IMR-90 (cell line): ENCODE data around the gene ZCCHC14. TPM values are rescaled to one million over a fixed set of nuclear protein-coding genes. Genes with fewer than 3 reads are reported as not detected.

ENCODE experiments used
- ATAC-seq: fragments of 200-7000 bp; cut with Tn5 transposase; 2 replicates; pipeline ENCODE4 v1.9.1; 2020; ENCODE audit warnings: low read depth, mild to moderate bottlenecking, moderate library complexity
- BruUV-seq: library from RNA; stranded (reverse); fragments of 400-500 nt; replicated peaks from 2 replicates; lab custom pipeline; 2021; lab: Mats Ljungman, UMichigan
- CTCF ChIA-PET: fragments of 300-600 bp; formaldehyde crosslinking; extraction: SDS; loops from one replicate; lab custom pipeline; 2021; ENCODE audit warnings: antibody characterized with exemption; lab: Yijun Ruan, JAX
- POLR2A ChIA-PET: fragments of 300-600 bp; sonication (Branson Sonifier 250); formaldehyde crosslinking; loops from one replicate; lab custom pipeline; 2022; ENCODE audit warnings: antibody characterized with exemption; ENCODE audit not compliant: unreplicated experiment; lab: Charles Lee
- DNase-seq: peaks from one replicate; pipeline ENCODE4 v3.0.0; 2013
- H2AFZ ChIP-seq: replicated peaks from 2 replicates; pipeline ENCODE3; 2013; ENCODE audit warnings: low read length, mild to moderate bottlenecking; ENCODE audit not compliant: poor library complexity
- H2AK5ac ChIP-seq: 2 replicates; pipeline ENCODE4 v1.6.1; 2013; ENCODE audit warnings: low read depth, low read length, inconsistent platforms
- H2AK9ac ChIP-seq: replicated peaks from 2 replicates; pipeline ENCODE3; 2013; ENCODE audit warnings: mild to moderate bottlenecking, low read depth, low read length, moderate library complexity; ENCODE audit not compliant: poor library complexity
- H2BK120ac ChIP-seq: 2 replicates; pipeline ENCODE4 v1.6.1; 2013; ENCODE audit warnings: low read depth, low read length, inconsistent platforms
- H2BK15ac ChIP-seq: 3 replicates; pipeline ENCODE4 v1.6.1; 2013; ENCODE audit warnings: low read depth, low read length, inconsistent platforms
- H2BK20ac ChIP-seq: 2 replicates; pipeline ENCODE4 v1.6.1; 2013; ENCODE audit warnings: low read depth, mild to moderate bottlenecking, inconsistent platforms, low read length, moderate library complexity
- H2BK5ac ChIP-seq: 2 replicates; pipeline ENCODE4 v1.6.1; 2013; ENCODE audit warnings: mild to moderate bottlenecking, low read depth, low read length, inconsistent platforms; ENCODE audit not compliant: poor library complexity, severe bottlenecking
- H3K14ac ChIP-seq: replicated peaks from 2 replicates; pipeline ENCODE4 v1.6.1; 2013; ENCODE audit warnings: low read depth, low read length, inconsistent platforms
- H3K18ac ChIP-seq: 2 replicates; pipeline ENCODE4 v1.6.1; 2013; ENCODE audit warnings: low read depth, low read length, control low read depth
- H3K23ac ChIP-seq: 2 replicates; pipeline ENCODE4 v1.6.1; 2013; ENCODE audit warnings: low read depth, low read length, inconsistent platforms
- H3K27ac ChIP-seq: 2 replicates; pipeline ENCODE4 v1.5.1; 2013; ENCODE audit warnings: mild to moderate bottlenecking, control low read depth, low read length; ENCODE audit not compliant: insufficient read depth
- H3K27me3 ChIP-seq: 2 replicates; pipeline ENCODE4 v1.6.1; 2013; ENCODE audit warnings: low read length; ENCODE audit not compliant: control insufficient read depth, insufficient read depth
- H3K36me3 ChIP-seq: 2 replicates; pipeline ENCODE4 v1.6.1; 2013; ENCODE audit warnings: low read length, mixed read lengths; ENCODE audit not compliant: control insufficient read depth, insufficient read depth
- H3K4ac ChIP-seq: 2 replicates; pipeline ENCODE4 v1.6.1; 2013; ENCODE audit warnings: low read depth, low read length, inconsistent platforms
- H3K4me1 ChIP-seq: 2 replicates; pipeline ENCODE4 v1.6.1; 2013; ENCODE audit warnings: low read length, mixed read lengths; ENCODE audit not compliant: control insufficient read depth, insufficient read depth
- H3K4me2 ChIP-seq: 2 replicates; pipeline ENCODE4 v1.6.1; 2013; ENCODE audit warnings: low read depth, mild to moderate bottlenecking, control low read depth, low read length, moderate library complexity
- H3K4me3 ChIP-seq: 2 replicates; pipeline ENCODE4 v1.5.1; 2013; ENCODE audit warnings: low read depth, mild to moderate bottlenecking, control low read depth, low read length, moderate library complexity; ENCODE audit not compliant: insufficient read depth
- H3K56ac ChIP-seq: 2 replicates; pipeline ENCODE4 v1.6.1; 2013; ENCODE audit warnings: low read length, inconsistent platforms; ENCODE audit not compliant: insufficient read depth; ENCODE audit errors: extremely low read depth
- H3K79me1 ChIP-seq, 2 experiments: 2 replicates each; pipeline ENCODE4 v1.6.1; 2013; ENCODE audit warnings: low read length in 2 of 2, inconsistent platforms in 1 of 2, low read depth in 1 of 2
- H3K9ac ChIP-seq: 2 replicates; pipeline ENCODE4 v1.6.1; 2013; ENCODE audit warnings: low read depth, low read length, control low read depth
- H3K9me1 ChIP-seq: 2 replicates; pipeline ENCODE4 v1.6.1; 2013; ENCODE audit warnings: low read length, inconsistent platforms; ENCODE audit not compliant: insufficient read depth
- H3K9me3 ChIP-seq: 2 replicates; pipeline ENCODE4 v1.6.1; 2013; ENCODE audit warnings: low read length; ENCODE audit not compliant: control insufficient read depth, insufficient read depth
- H4K20me1 ChIP-seq: 2 replicates; pipeline ENCODE4 v1.6.1; 2013; ENCODE audit warnings: low read length, inconsistent platforms; ENCODE audit not compliant: insufficient read depth
- H4K5ac ChIP-seq: 2 replicates; pipeline ENCODE4 v1.6.1; 2013; ENCODE audit warnings: mild to moderate bottlenecking, low read depth, low read length, control low read depth
- H4K8ac ChIP-seq, 2 experiments: 2 replicates each; pipeline ENCODE4 v1.6.1; 2013; ENCODE audit warnings: low read depth in 2 of 2, low read length in 2 of 2, control low read depth in 1 of 2, inconsistent platforms in 1 of 2
- H4K91ac ChIP-seq: 2 replicates; pipeline ENCODE4 v1.6.1; 2013; ENCODE audit warnings: low read depth, low read length, inconsistent platforms; ENCODE audit not compliant: insufficient read depth
- BHLHE40 ChIP-seq: fragments of 150-350 bp; IDR thresholded peaks from 2 replicates; pipeline ENCODE4 v1.6.1; 2016; ENCODE audit warnings: mild to moderate bottlenecking, low read depth, low read length
- FOS ChIP-seq: fragments of 150-350 bp; IDR thresholded peaks from 2 replicates; pipeline ENCODE4 v1.6.1; 2016; ENCODE audit warnings: low read depth, low read length
- MAFK ChIP-seq: IDR thresholded peaks from 2 replicates; pipeline ENCODE4 v1.6.1; 2012; ENCODE audit warnings: low read depth, low read length, improper control_type of control experiment
- RAD21 ChIP-seq: IDR thresholded peaks from 2 replicates; pipeline ENCODE4 v1.6.1; 2012; ENCODE audit warnings: low read length, improper control_type of control experiment
- RCOR1 ChIP-seq: IDR thresholded peaks from 2 replicates; pipeline ENCODE4 v1.6.1; 2012; ENCODE audit warnings: mild to moderate bottlenecking, low read length, improper control_type of control experiment; ENCODE audit not compliant: insufficient replicate concordance
- RFX5 ChIP-seq: IDR thresholded peaks from 2 replicates; pipeline ENCODE4 v1.8.0; 2012; ENCODE audit warnings: low read depth, mild to moderate bottlenecking, low read length, moderate library complexity
- SMC3 ChIP-seq: fragments of 150-350 bp; IDR thresholded peaks from 2 replicates; pipeline ENCODE4 v1.6.1; 2016; ENCODE audit warnings: low read depth, mild to moderate bottlenecking, antibody characterized with exemption, low read length, moderate library complexity
- WGBS, 2 experiments: methylation state at CpG; one replicate each; pipeline versions ENCODE4 v1.1.5 to v1.1.7; 2013; ENCODE audit warnings: missing lambda C conversion rate in 2 of 2; ENCODE audit not compliant: insufficient read length in 1 of 2; ENCODE audit errors: extremely low coverage in 2 of 2; 5-methylcytosine and 5-hydroxymethylcytosine counted together
- dilution Hi-C: fragments of 300-500 bp; cut with HindIII; formaldehyde crosslinking; loops from one replicate; pipeline ENCODE4 v1.14.3; 2018; ENCODE audit warnings: low sequenced_read_pairs; ENCODE audit not compliant: unreplicated experiment
- in situ Hi-C: fragments of 300-500 bp; cut with MboI; formaldehyde crosslinking; loops from 3 replicates; pipeline ENCODE4 v1.14.3; 2019; ENCODE audit warnings: low sequenced_read_pairs, inconsistent platforms, mixed read lengths
- intact Hi-C: fragments of 100-400 bp; cut with micrococcal nuclease; formaldehyde crosslinking; loops from 2 replicates; pipeline ENCODE4 v1.10.0; 2022
- polyA plus RNA-seq, 3 experiments: library from polyadenylated mRNA; depleted of rRNA; stranded (reverse); fragments of >200 nt; gene quantifications; 2 replicates each; pipeline ENCODE4 v1.2.3, GENCODE V29; 2012; ENCODE audit warnings: low replicate concordance in 1 of 3
- total RNA-seq: library from RNA; depleted of rRNA; stranded (reverse); fragments of >200 nt; gene quantifications from 2 replicates; pipeline ENCODE4 v1.2.3, GENCODE V29; 2012
- TF ChIP-seq, protein P1 (sequence below): fragments of 150-350 bp; IDR thresholded peaks from 2 replicates; pipeline ENCODE4 v1.6.1; 2016; ENCODE audit warnings: low read depth, mild to moderate bottlenecking, low read length, moderate library complexity, borderline replicate concordance
- TF ChIP-seq, protein P2 (sequence below): conservative IDR thresholded peaks from 2 replicates; pipeline ENCODE4 v1.5.1; 2012; ENCODE audit warnings: mild to moderate bottlenecking, low read depth, low read length, improper control_type of control experiment
- TF ChIP-seq, protein P3 (sequence below): fragments of 150-350 bp; IDR thresholded peaks from 2 replicates; pipeline ENCODE4 v1.6.1; 2017; ENCODE audit warnings: mild to moderate bottlenecking, antibody characterized with exemption, low read length, low read depth

ZCCHC14 gene
- total and polyA plus RNA-seq, 2 of the 4 experiments (the other 2 are of a cell fraction) = 2.5 to 5.3 TPM

DNA sequence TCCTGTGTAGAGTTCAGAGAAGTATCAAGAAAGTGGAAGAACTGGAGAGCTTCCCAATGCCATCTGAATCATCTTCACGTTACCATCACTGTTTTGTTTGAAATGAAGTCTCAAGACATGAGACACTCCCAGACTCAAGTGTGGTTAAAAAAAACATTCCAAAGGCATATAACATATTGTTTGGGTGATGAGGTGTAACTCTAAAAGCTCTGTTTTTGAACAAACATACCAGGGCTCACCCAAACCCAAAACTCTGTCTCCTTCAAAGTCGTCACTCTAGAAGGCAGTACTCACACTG is 6.3 kb upstream of the ZCCHC14 start:
- no peak overlapping the region for H3K27ac ChIP-seq
- peak; percentile 88 for ATAC-seq
- dilution Hi-C loops = no loop called here

More for the DNA sequence above, 6.3 kb upstream of the ZCCHC14 start:
- H3K4me2 ChIP-seq = peak overlapping the region; percentile 59; the same call in 1 of the 2 replicates
- CTCF ChIA-PET = interaction anchor here (1.1 kb wide), 1 partner anchor 137 kb away, joined by 3 read pairs; no protein-coding TSS in a partner anchor
- H3K14ac ChIP-seq = no peak overlapping the region
- no peak overlapping the region for H2AFZ ChIP-seq
- no peaks in the 10 kb centered on the region for H3K36me3 ChIP-seq
- no peak overlapping the region for H3K9ac ChIP-seq
- WGBS, 2 experiments = no CpG with 5 or more reads among the region's 2 CpGs
- H2BK20ac ChIP-seq = no peak overlapping the region
- H4K8ac ChIP-seq = no peak overlapping the region
- no peak overlapping the region for H2BK5ac ChIP-seq
- H2AK5ac ChIP-seq = no peak overlapping the region
- intact Hi-C loops (no loop called here), in situ Hi-C loops (no loop called here)
- H4K91ac ChIP-seq = no peak overlapping the region
- no peaks in the 10 kb centered on the region for H3K79me1 ChIP-seq
- H2AK9ac ChIP-seq = no peak overlapping the region
- no peak overlapping the region for H2BK15ac ChIP-seq
- TF ChIP-seq, protein P1, sequence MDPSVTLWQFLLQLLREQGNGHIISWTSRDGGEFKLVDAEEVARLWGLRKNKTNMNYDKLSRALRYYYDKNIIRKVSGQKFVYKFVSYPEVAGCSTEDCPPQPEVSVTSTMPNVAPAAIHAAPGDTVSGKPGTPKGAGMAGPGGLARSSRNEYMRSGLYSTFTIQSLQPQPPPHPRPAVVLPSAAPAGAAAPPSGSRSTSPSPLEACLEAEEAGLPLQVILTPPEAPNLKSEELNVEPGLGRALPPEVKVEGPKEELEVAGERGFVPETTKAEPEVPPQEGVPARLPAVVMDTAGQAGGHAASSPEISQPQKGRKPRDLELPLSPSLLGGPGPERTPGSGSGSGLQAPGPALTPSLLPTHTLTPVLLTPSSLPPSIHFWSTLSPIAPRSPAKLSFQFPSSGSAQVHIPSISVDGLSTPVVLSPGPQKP = no peak
- TF ChIP-seq, protein P2, sequence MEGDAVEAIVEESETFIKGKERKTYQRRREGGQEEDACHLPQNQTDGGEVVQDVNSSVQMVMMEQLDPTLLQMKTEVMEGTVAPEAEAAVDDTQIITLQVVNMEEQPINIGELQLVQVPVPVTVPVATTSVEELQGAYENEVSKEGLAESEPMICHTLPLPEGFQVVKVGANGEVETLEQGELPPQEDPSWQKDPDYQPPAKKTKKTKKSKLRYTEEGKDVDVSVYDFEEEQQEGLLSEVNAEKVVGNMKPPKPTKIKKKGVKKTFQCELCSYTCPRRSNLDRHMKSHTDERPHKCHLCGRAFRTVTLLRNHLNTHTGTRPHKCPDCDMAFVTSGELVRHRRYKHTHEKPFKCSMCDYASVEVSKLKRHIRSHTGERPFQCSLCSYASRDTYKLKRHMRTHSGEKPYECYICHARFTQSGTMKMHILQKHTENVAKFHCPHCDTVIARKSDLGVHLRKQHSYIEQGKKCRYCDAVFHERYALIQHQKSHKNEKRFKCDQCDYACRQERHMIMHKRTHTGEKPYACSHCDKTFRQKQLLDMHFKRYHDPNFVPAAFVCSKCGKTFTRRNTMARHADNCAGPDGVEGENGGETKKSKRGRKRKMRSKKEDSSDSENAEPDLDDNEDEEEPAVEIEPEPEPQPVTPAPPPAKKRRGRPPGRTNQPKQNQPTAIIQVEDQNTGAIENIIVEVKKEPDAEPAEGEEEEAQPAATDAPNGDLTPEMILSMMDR = no peak
- TF ChIP-seq FOS (peak; percentile 47), RAD21 (no peak), MAFK (no peak), RFX5 (no peak), RCOR1 (no peak), SMC3 (no peak), BHLHE40 (peak; percentile 90)
- TF ChIP-seq, protein P3, sequence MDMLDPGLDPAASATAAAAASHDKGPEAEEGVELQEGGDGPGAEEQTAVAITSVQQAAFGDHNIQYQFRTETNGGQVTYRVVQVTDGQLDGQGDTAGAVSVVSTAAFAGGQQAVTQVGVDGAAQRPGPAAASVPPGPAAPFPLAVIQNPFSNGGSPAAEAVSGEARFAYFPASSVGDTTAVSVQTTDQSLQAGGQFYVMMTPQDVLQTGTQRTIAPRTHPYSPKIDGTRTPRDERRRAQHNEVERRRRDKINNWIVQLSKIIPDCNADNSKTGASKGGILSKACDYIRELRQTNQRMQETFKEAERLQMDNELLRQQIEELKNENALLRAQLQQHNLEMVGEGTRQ = no peak
- H3K4me3 ChIP-seq = no peak overlapping the region
- BruUV-seq = no TSS peak
- no peaks in the 10 kb centered on the region; the same call in 1 of the 2 replicates for H3K27me3 ChIP-seq
- peak; percentile 82 for DNase-seq
- H4K5ac ChIP-seq = no peak overlapping the region
- peaks cover 12% of the 10 kb centered on the region; the same call in 1 of the 2 replicates for H3K9me1 ChIP-seq
- H3K9me3 ChIP-seq = no peaks in the 10 kb centered on the region
- H2BK120ac ChIP-seq = no peak overlapping the region
- peaks cover 8% of the 10 kb centered on the region; the same call in 1 of the 2 replicates for H4K20me1 ChIP-seq
- H3K18ac ChIP-seq = no peak overlapping the region
- no peak overlapping the region for H3K4ac ChIP-seq
- peaks cover 2% of the 10 kb centered on the region for H3K4me1 ChIP-seq
- H3K56ac ChIP-seq = no peak overlapping the region
- no peak overlapping the region for H3K23ac ChIP-seq
- POLR2A ChIA-PET = no interaction called here
